Measurements from ENCODE around the gene AUTS2. TPM values are rescaled to one million over a fixed set of nuclear protein-coding genes. Genes with fewer than 3 reads are reported as not detected.

Gene AUTS2
- total and polyA plus RNA-seq, 2 experiments from 2014 or later: 32.0 to 91.0 TPM

GRCh38 chr7:69673074-69673473, 74.8 kb downstream of the AUTS2 start (continued):
- TF ChIP-seq ZNF462 (CRISPR knock-in tag; IDR thresholded peaks at IDR 0.05): no peak
- TF ChIP-seq NANOG (IDR thresholded peaks at IDR 0.05; ENCODE audit: borderline replicate concordance): no peak
- TF ChIP-seq ZNF331 (CRISPR knock-in tag; IDR thresholded peaks at IDR 0.05; ENCODE audit: low read depth): no peak
- TF ChIP-seq CREB1 (CRISPR knock-in tag; IDR thresholded peaks at IDR 0.05; ENCODE audit: low read depth): no peak
- no peak for TF ChIP-seq POLR2AphosphoS5 (IDR thresholded peaks at IDR 0.05; ENCODE audit: low read depth)
- no peak for TF ChIP-seq STAT1 (IDR thresholded peaks at IDR 0.05; ENCODE audit: unreplicated experiment)
- no peak for TF ChIP-seq EZH2 (IDR thresholded peaks at IDR 0.05; ENCODE audit: low read depth, unreplicated experiment)
- TF ChIP-seq, protein P1, sequence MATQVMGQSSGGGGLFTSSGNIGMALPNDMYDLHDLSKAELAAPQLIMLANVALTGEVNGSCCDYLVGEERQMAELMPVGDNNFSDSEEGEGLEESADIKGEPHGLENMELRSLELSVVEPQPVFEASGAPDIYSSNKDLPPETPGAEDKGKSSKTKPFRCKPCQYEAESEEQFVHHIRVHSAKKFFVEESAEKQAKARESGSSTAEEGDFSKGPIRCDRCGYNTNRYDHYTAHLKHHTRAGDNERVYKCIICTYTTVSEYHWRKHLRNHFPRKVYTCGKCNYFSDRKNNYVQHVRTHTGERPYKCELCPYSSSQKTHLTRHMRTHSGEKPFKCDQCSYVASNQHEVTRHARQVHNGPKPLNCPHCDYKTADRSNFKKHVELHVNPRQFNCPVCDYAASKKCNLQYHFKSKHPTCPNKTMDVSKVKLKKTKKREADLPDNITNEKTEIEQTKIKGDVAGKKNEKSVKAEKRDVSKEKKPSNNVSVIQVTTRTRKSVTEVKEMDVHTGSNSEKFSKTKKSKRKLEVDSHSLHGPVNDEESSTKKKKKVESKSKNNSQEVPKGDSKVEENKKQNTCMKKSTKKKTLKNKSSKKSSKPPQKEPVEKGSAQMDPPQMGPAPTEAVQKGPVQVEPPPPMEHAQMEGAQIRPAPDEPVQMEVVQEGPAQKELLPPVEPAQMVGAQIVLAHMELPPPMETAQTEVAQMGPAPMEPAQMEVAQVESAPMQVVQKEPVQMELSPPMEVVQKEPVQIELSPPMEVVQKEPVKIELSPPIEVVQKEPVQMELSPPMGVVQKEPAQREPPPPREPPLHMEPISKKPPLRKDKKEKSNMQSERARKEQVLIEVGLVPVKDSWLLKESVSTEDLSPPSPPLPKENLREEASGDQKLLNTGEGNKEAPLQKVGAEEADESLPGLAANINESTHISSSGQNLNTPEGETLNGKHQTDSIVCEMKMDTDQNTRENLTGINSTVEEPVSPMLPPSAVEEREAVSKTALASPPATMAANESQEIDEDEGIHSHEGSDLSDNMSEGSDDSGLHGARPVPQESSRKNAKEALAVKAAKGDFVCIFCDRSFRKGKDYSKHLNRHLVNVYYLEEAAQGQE (IDR thresholded peaks at IDR 0.05; ENCODE audit: unreplicated experiment): no peak
- TF ChIP-seq ETS1 (IDR thresholded peaks at IDR 0.05): no peak
- no peak for TF ChIP-seq ZNF114 (CRISPR knock-in tag; IDR thresholded peaks at IDR 0.05)

All from GM23338 (cell line).